ENCODE results near the gene PRKCA. TPM values are rescaled to one million over a fixed set of nuclear protein-coding genes. Genes with fewer than 3 reads are reported as not detected.

The PRKCA gene
- total and polyA plus RNA-seq, 4 donors = 3.0 to 14.1 (median 5.4) TPM

DNA sequence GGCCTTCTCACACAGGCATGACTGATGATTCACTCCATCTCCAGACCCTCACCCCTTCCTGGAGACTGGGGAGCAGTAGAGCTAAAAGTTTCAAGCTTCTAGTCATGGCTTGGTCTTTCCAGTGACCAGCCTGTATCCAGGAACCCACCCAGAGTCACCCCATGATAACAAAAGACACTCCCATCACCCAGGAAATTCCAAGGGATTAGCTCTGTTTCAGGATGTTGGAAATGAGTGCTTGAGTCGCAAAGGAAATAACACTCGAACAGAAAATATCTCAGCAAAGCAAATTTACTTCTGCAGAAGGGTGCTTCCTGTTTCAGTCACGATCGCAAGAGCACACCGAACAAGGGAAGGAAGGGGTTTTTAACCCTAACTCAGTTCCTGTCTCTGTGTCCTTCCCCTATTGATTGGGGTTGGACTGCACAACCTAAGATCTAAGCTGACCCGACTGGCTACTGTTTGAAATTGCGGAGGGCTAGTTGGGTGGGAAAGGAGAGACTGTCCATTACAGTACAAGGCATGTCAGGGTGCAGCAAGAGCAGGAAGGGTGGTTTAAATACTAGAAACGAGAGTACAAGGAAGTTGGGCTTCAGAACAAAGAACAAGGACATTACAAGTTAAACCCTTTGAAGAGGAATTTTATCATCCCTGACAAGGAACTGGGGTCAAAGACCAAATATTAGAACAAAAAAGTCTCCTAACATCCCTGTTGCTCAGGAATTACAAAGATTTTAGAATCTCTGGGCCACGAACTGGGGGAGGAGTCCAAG lies 308.1 kb downstream of the PRKCA start:
- H3K27me3 ChIP-seq (ENCODE audit: control insufficient read depth in 4 of 4, insufficient read depth in 4 of 4, low read length in 3 of 4) = no peaks in the 10 kb centered on the region
- no peak overlapping the region for H3K27ac ChIP-seq (ENCODE audit: low read depth in 1 of 2, low read length in 2 of 2)
- WGBS = 71% methylated on average over 9 of the region's 9 CpGs
- no peaks in the 10 kb centered on the region for H3K9me3 ChIP-seq (ENCODE audit: control insufficient read depth in 4 of 4, low read length in 3 of 4)
- no peak overlapping the region for H3K9ac ChIP-seq (ENCODE audit: low read depth in 1 of 2, low read length in 2 of 2)
- no peak overlapping the region for H3K4me3 ChIP-seq (ENCODE audit: low read depth in 1 of 3, low read length in 3 of 3)
- H3K4me1 ChIP-seq (ENCODE audit: control insufficient read depth in 4 of 4, insufficient read depth in 4 of 4, low read length in 3 of 4) = no peaks in the 10 kb centered on the region
- TF ChIP-seq, protein P1, sequence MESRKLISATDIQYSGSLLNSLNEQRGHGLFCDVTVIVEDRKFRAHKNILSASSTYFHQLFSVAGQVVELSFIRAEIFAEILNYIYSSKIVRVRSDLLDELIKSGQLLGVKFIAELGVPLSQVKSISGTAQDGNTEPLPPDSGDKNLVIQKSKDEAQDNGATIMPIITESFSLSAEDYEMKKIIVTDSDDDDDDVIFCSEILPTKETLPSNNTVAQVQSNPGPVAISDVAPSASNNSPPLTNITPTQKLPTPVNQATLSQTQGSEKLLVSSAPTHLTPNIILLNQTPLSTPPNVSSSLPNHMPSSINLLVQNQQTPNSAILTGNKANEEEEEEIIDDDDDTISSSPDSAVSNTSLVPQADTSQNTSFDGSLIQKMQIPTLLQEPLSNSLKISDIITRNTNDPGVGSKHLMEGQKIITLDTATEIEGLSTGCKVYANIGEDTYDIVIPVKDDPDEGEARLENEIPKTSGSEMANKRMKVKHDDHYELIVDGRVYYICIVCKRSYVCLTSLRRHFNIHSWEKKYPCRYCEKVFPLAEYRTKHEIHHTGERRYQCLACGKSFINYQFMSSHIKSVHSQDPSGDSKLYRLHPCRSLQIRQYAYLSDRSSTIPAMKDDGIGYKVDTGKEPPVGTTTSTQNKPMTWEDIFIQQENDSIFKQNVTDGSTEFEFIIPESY (IDR thresholded peaks at IDR 0.05) = no peak
- TF ChIP-seq, protein P2, sequence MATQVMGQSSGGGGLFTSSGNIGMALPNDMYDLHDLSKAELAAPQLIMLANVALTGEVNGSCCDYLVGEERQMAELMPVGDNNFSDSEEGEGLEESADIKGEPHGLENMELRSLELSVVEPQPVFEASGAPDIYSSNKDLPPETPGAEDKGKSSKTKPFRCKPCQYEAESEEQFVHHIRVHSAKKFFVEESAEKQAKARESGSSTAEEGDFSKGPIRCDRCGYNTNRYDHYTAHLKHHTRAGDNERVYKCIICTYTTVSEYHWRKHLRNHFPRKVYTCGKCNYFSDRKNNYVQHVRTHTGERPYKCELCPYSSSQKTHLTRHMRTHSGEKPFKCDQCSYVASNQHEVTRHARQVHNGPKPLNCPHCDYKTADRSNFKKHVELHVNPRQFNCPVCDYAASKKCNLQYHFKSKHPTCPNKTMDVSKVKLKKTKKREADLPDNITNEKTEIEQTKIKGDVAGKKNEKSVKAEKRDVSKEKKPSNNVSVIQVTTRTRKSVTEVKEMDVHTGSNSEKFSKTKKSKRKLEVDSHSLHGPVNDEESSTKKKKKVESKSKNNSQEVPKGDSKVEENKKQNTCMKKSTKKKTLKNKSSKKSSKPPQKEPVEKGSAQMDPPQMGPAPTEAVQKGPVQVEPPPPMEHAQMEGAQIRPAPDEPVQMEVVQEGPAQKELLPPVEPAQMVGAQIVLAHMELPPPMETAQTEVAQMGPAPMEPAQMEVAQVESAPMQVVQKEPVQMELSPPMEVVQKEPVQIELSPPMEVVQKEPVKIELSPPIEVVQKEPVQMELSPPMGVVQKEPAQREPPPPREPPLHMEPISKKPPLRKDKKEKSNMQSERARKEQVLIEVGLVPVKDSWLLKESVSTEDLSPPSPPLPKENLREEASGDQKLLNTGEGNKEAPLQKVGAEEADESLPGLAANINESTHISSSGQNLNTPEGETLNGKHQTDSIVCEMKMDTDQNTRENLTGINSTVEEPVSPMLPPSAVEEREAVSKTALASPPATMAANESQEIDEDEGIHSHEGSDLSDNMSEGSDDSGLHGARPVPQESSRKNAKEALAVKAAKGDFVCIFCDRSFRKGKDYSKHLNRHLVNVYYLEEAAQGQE (IDR thresholded peaks at IDR 0.05) = no peak
- TF ChIP-seq, protein P3, sequence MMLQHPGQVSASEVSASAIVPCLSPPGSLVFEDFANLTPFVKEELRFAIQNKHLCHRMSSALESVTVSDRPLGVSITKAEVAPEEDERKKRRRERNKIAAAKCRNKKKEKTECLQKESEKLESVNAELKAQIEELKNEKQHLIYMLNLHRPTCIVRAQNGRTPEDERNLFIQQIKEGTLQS (IDR thresholded peaks at IDR 0.05) = no peak
- no peak for TF ChIP-seq EGR1 (IDR thresholded peaks at IDR 0.05; ENCODE audit: low read depth in 2 of 2)
- no peak for TF ChIP-seq FOXA2 (IDR thresholded peaks at IDR 0.05)
- no peak for TF ChIP-seq SP1 (IDR thresholded peaks at IDR 0.05)
- TF ChIP-seq YY1 (IDR thresholded peaks at IDR 0.05) = no peak
- no peaks in the 10 kb centered on the region for H3K36me3 ChIP-seq (ENCODE audit: control insufficient read depth in 4 of 4, insufficient read depth in 3 of 4, low read depth in 1 of 4, low read length in 3 of 4)
- DNase-seq (ENCODE audit: low spot score) = no peak

DNA sequence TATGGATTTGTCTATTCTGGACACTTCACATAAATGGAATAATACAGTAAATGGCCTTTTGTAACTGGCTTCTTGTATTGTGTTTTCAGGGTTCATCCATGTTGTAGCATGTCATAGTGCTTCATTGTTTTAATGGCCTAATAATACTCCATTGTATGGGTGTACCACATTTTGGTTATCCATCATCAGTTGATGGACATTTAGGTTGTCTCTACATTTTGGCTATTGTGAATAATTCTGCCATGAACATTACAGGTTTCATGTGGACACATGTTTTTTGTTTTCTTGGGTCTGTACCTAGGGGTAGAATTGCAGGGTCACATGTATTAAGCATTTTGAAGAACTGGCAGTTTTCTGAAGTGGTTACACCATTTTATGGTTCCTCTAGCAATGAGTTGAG lies 309.0 kb downstream of the PRKCA start:
- no peaks in the 10 kb centered on the region for H3K9me3 ChIP-seq (ENCODE audit: control insufficient read depth in 4 of 4, low read length in 3 of 4)
- no peaks in the 10 kb centered on the region for H3K27me3 ChIP-seq (ENCODE audit: control insufficient read depth in 4 of 4, insufficient read depth in 4 of 4, low read length in 3 of 4)
- no peak for TF ChIP-seq YY1 (IDR thresholded peaks at IDR 0.05)
- no peak for TF ChIP-seq NR2F2 (IDR thresholded peaks at IDR 0.05)
- TF ChIP-seq HNF4A (conservative IDR thresholded peaks at IDR 0.05) = no peak
- TF ChIP-seq, protein P1 (IDR thresholded peaks at IDR 0.05) = no peak
- TF ChIP-seq FOXA1 (IDR thresholded peaks at IDR 0.05) = no peak
- TF ChIP-seq SP1 (IDR thresholded peaks at IDR 0.05) = no peak
- TF ChIP-seq, protein P3 (IDR thresholded peaks at IDR 0.05) = no peak
- TF ChIP-seq, protein P4, sequence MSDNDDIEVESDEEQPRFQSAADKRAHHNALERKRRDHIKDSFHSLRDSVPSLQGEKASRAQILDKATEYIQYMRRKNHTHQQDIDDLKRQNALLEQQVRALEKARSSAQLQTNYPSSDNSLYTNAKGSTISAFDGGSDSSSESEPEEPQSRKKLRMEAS (IDR thresholded peaks at IDR 0.05) = no peak
- no peak for TF ChIP-seq JUND (IDR thresholded peaks at IDR 0.05)
- no peak for TF ChIP-seq FOXA2 (IDR thresholded peaks at IDR 0.05)
- no peak overlapping the region for H3K4me3 ChIP-seq (ENCODE audit: low read depth in 1 of 3, low read length in 3 of 3)
- DNase-seq (ENCODE audit: low spot score) = no peak
- H3K27ac ChIP-seq (ENCODE audit: low read depth in 1 of 2, low read length in 2 of 2) = no peak overlapping the region
- no peaks in the 10 kb centered on the region for H3K36me3 ChIP-seq (ENCODE audit: control insufficient read depth in 4 of 4, insufficient read depth in 3 of 4, low read depth in 1 of 4, low read length in 3 of 4)
- H3K9ac ChIP-seq (ENCODE audit: low read depth in 1 of 2, low read length in 2 of 2) = no peak overlapping the region
- no peaks in the 10 kb centered on the region for H3K4me1 ChIP-seq (ENCODE audit: control insufficient read depth in 4 of 4, insufficient read depth in 4 of 4, low read length in 3 of 4)

Data from liver (tissue), 9 donors.